Measurements from ENCODE around the gene ARID1B. TPM values are rescaled to one million over a fixed set of nuclear protein-coding genes. Genes with fewer than 3 reads are reported as not detected.

Gene ARID1B
- total and polyA plus RNA-seq, 9 of the 15 experiments (the other 6 are each of a cell fraction or from before 2014, with no cell fraction given) = 12.5 to 50.5 (median 25.8) TPM

DNA sequence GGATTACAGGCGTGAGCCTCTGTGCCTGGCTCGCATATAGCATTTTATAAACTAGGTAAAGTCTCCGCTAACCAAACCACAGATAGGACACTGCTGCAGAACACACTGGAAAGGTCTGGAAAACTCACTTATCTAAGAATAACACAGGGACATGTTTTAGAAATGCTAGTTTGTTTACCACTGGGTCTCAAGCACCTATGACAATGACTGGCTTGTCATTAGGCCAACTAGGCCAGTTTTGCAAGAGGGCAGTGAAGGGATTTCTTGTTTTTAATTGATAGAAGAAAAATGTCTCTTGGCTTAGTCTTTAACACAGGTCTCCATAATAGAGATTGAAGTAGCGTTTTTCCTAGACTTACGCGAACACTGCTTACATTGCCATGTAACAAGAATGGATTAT, 344.7 kb downstream of the ARID1B start:
- Histone ChIP-seq H3K4me1 (replicated peaks in 1 of 2; ENCODE audit: control insufficient read depth in 2 of 2, insufficient read depth in 2 of 2, low read length in 2 of 2) (no peaks in the 10 kb centered on the region), H3K79me2 (ENCODE audit: control insufficient read depth, insufficient read depth, low read length) (no peaks in the 10 kb centered on the region), H3K36me3 (ENCODE audit: control insufficient read depth, insufficient read depth, low read length) (peaks cover 3% of the 10 kb centered on the region; the same call in 1 of the 3 replicates), H4K20me1 (replicated peaks; ENCODE audit: control insufficient read depth, insufficient read depth, low read length) (no peaks in the 10 kb centered on the region), H3K27me3 (ENCODE audit: control insufficient read depth in 2 of 2, insufficient read depth in 2 of 2, low read length in 2 of 2) (no peaks in the 10 kb centered on the region), H2AFZ (ENCODE audit: low read depth, low read length) (no peak overlapping the region), H3K9me3 (replicated peaks; ENCODE audit: control insufficient read depth, insufficient read depth, low read depth, low read length) (no peaks in the 10 kb centered on the region), H3K4me2 (ENCODE audit: insufficient read depth, low read length) (no peak overlapping the region), H3K27ac (ENCODE audit: extremely low read depth, low read depth, low read length) (no peak overlapping the region), H3K9me1 (ENCODE audit: control insufficient read depth, insufficient read depth, low read length) (no peaks in the 10 kb centered on the region), H3K4me3 (no peak overlapping the region), H3K9ac (ENCODE audit: insufficient read depth in 1 of 2, low read depth in 2 of 2, low read length in 2 of 2) (no peak overlapping the region)
- ChIA-PET POLR2A (no interaction called here), CTCF (ENCODE audit: low intra/inter-chr PET ratio) (no interaction called here)
- intact Hi-C loops (cut with micrococcal nuclease) = no loop called here
- BruUV-seq (replicated peaks) = no TSS peak
- WGBS (ENCODE audit: insufficient coverage, low coverage, missing lambda C conversion rate) = 94% methylated on average over 6 of the region's 6 CpGs
- DNase-seq (ENCODE audit: extremely low read depth in 1 of 4, low spot score in 3 of 4) (no peak), ATAC-seq (no peak), FAIRE-seq (no peak)
- in situ Hi-C loops (cut with MboI) = no loop called here
- TF ChIP-seq CHD1 (IDR thresholded peaks at IDR 0.05; ENCODE audit: low read length) (no peak), ZBTB33 (CRISPR knock-in tag; IDR thresholded peaks at IDR 0.05) (peak; percentile 79), FUS (optimal IDR thresholded peaks at IDR 0.05; ENCODE audit: low read depth, low read length) (no peak), NR4A1 (CRISPR knock-in tag; IDR thresholded peaks at IDR 0.05) (no peak), NR4A1 (tag; IDR thresholded peaks at IDR 0.05) (no peak)
- TF ChIP-seq, protein P1, sequence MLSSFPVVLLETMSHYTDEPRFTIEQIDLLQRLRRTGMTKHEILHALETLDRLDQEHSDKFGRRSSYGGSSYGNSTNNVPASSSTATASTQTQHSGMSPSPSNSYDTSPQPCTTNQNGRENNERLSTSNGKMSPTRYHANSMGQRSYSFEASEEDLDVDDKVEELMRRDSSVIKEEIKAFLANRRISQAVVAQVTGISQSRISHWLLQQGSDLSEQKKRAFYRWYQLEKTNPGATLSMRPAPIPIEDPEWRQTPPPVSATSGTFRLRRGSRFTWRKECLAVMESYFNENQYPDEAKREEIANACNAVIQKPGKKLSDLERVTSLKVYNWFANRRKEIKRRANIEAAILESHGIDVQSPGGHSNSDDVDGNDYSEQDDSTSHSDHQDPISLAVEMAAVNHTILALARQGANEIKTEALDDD (IDR thresholded peaks at IDR 0.05) = peak; percentile 44; the same call in 1 of the 2 replicates
